Right atrium auricular region (tissue), 2 donors: ENCODE measurements around the gene MYOF. TPM values are rescaled to one million over a fixed set of nuclear protein-coding genes. Genes with fewer than 3 reads are reported as not detected.

ENCODE experiments used
- DNase-seq: peaks from one replicate; pipeline ENCODE4 v3.0.0-alpha.2; 2019; ENCODE audit warnings: low spot score
- H3K27ac ChIP-seq, 2 donors: fragments of 200-600 bp; sonication (generic); 1 replicate in 1 of 2; 2 replicates in 1 of 2; pipeline ENCODE4 v1.5.1; 2016 to 2019
- H3K27me3 ChIP-seq, 2 donors: fragments of 200-600 bp; sonication (generic); one replicate each; pipeline versions ENCODE4 v1.5.1 to v1.6.0; 2017 to 2019
- H3K36me3 ChIP-seq: fragments of 200-600 bp; sonication (generic); one replicate; pipeline ENCODE4 v1.5.1; 2016
- H3K4me1 ChIP-seq, 2 donors: fragments of 200-600 bp; sonication (generic); one replicate each; pipeline versions ENCODE4 v1.5.1 to v1.6.0; 2017 to 2019
- H3K4me3 ChIP-seq, 2 donors: fragments of 200-600 bp; sonication (generic); 1 replicate in 1 of 2; 2 replicates in 1 of 2; pipeline ENCODE4 v1.5.1; 2017 to 2019; ENCODE audit warnings: mild to moderate bottlenecking in 1 of 2, moderate library complexity in 1 of 2
- H3K9me3 ChIP-seq, 2 donors: fragments of 200-600 bp; sonication (generic); one replicate each; pipeline ENCODE4 v1.5.1; 2019
- total RNA-seq, 2 donors: library from RNA; depleted of rRNA; stranded (reverse); fragments of >200 nt; gene quantifications; one replicate each; pipeline ENCODE4 v1.1.0, GENCODE V29; 2016
- TF ChIP-seq, protein P1 (sequence below), 2 donors: fragments of 200-600 bp; sonication (generic); IDR thresholded peaks; one replicate each; pipeline ENCODE4 v1.5.1; 2019; ENCODE audit warnings: antibody characterized with exemption in 2 of 2

The MYOF gene
- total RNA-seq, 2 donors from 2014 or later = 13.4 to 14.1 TPM

DNA sequence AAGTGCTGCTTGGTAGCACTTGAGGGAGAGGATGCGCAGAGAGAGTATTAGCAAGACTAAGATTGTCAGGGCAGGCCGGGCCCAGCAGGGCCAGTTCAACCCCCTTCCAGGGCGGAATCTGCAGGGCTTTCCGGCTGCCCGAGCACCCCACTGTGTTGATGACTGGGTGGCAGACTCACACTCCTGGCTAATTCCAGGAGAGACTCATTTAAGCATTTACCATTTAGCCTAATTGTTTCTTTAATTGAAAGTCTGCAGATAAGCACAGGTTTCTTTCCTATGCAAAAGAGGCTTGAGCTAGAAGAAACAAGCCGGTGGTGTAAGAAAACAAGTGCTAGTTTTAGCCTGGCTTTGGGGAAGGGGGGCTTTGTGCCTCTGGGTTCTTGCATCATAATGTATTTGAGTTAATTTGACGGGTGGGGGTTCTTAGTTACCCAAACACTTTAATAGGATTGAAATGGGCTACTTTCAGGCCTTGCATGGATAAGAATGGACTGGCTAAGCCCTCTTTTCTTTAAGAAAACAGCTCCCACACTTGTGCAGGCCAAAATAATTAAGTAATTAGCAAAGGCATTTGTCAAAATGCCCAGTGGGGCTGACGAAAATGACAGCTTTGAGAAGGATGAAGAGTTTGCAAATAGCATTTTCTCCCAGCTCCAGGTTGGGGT lies 201.3 kb downstream of the MYOF start:
- no peak overlapping the region for H3K4me3 ChIP-seq

DNA sequence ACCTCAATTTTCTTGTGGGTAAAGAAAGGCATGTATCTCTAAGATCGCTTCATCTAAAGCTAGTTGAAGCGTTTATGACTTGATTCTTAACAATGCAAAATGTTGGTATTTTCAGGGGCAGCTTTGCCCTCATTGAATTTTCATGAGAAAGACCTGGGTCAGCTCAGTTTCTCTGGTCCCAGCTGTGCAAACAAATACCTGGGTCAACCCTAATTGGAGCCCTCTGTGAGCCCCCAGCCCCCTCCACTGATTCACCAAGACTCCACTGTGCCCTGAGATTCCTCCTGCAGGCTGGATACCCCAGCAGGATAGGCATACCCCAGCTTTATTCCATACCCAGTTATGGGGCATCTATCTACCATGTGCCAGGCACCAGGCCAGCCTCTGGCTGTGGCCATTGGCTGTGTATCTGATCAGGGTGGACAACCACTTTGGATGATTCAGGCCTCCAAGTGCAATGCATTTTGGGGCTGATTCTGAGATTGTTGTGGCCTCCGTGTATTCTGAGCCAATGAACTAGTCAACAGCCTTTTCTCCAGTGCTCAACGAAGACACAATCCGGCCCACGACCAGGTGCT lies 201.9 kb downstream of the MYOF start:
- H3K4me3 ChIP-seq = no peak overlapping the region
- H3K36me3 ChIP-seq = no peaks in the 10 kb centered on the region
- H3K27ac ChIP-seq = no peak overlapping the region
- H3K27me3 ChIP-seq = no peaks in the 10 kb centered on the region
- TF ChIP-seq, protein P1, sequence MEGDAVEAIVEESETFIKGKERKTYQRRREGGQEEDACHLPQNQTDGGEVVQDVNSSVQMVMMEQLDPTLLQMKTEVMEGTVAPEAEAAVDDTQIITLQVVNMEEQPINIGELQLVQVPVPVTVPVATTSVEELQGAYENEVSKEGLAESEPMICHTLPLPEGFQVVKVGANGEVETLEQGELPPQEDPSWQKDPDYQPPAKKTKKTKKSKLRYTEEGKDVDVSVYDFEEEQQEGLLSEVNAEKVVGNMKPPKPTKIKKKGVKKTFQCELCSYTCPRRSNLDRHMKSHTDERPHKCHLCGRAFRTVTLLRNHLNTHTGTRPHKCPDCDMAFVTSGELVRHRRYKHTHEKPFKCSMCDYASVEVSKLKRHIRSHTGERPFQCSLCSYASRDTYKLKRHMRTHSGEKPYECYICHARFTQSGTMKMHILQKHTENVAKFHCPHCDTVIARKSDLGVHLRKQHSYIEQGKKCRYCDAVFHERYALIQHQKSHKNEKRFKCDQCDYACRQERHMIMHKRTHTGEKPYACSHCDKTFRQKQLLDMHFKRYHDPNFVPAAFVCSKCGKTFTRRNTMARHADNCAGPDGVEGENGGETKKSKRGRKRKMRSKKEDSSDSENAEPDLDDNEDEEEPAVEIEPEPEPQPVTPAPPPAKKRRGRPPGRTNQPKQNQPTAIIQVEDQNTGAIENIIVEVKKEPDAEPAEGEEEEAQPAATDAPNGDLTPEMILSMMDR (IDR thresholded peaks at IDR 0.05) = no peak
- no peaks in the 10 kb centered on the region for H3K4me1 ChIP-seq
- DNase-seq = no peak
- no peaks in the 10 kb centered on the region for H3K9me3 ChIP-seq

More for the DNA sequence above, 201.3 kb downstream of the MYOF start:
- no peaks in the 10 kb centered on the region for H3K4me1 ChIP-seq
- no peak for DNase-seq
- H3K27ac ChIP-seq = no peak overlapping the region
- no peaks in the 10 kb centered on the region for H3K9me3 ChIP-seq
- H3K36me3 ChIP-seq = no peaks in the 10 kb centered on the region
- TF ChIP-seq, protein P1 (IDR thresholded peaks at IDR 0.05) = no peak
- H3K27me3 ChIP-seq = no peaks in the 10 kb centered on the region

DNA sequence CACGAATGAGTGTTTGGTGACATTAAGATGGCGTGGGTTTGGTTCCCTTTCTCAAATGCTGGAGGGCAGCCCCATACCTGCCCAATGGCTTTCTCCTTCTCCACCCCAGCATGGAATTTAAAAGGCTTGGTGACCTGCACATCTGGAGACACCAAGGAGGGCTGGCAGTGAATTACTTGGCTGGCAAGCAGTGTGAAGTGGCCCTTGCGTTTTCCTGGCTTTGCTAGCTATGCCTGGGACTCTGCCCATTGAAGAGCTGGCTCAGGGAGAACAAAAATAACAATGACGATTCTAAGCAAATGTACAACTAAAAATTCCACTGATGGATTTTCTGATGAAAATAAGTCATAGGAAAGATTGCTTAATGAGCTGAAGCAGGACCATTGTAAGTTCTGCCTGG lies 204.8 kb downstream of the MYOF start:
- TF ChIP-seq, protein P1 (IDR thresholded peaks at IDR 0.05) = no peak

DNA sequence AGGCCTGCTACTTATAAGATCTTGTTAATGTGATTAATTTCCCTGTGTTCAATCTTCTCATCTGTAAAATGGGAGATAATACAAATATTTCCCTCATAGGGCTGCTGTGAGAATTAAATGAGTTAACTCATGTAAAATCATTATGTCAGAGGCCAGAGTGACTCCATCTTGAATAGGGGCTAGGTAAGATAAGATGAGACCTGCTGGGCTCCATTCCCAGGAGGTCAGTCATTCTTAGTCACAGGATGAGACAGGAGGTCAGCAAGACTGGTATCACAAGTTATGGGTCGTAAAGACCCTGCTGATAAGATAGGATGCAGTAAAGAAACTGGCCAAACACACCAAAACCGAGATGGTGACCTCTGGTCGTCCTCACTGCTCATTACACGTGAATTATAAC lies 207.7 kb downstream of the MYOF start:
- H3K4me3 ChIP-seq = no peak overlapping the region
- TF ChIP-seq, protein P1 (IDR thresholded peaks at IDR 0.05) = no peak
- H3K27ac ChIP-seq = no peak overlapping the region
- H3K9me3 ChIP-seq = peaks cover 0 to 5% of the 10 kb centered on the region in 2 donors
- H3K4me1 ChIP-seq = no peaks in the 10 kb centered on the region
- DNase-seq = no peak
- no peaks in the 10 kb centered on the region for H3K27me3 ChIP-seq
- H3K36me3 ChIP-seq = no peaks in the 10 kb centered on the region

More for the DNA sequence above, 204.8 kb downstream of the MYOF start:
- no peak for DNase-seq
- Histone ChIP-seq H3K4me1 (no peaks in the 10 kb centered on the region), H3K4me3 (no peak overlapping the region), H3K9me3 (no peaks in the 10 kb centered on the region), H3K36me3 (no peaks in the 10 kb centered on the region), H3K27ac (no peak overlapping the region), H3K27me3 (no peaks in the 10 kb centered on the region)

DNA sequence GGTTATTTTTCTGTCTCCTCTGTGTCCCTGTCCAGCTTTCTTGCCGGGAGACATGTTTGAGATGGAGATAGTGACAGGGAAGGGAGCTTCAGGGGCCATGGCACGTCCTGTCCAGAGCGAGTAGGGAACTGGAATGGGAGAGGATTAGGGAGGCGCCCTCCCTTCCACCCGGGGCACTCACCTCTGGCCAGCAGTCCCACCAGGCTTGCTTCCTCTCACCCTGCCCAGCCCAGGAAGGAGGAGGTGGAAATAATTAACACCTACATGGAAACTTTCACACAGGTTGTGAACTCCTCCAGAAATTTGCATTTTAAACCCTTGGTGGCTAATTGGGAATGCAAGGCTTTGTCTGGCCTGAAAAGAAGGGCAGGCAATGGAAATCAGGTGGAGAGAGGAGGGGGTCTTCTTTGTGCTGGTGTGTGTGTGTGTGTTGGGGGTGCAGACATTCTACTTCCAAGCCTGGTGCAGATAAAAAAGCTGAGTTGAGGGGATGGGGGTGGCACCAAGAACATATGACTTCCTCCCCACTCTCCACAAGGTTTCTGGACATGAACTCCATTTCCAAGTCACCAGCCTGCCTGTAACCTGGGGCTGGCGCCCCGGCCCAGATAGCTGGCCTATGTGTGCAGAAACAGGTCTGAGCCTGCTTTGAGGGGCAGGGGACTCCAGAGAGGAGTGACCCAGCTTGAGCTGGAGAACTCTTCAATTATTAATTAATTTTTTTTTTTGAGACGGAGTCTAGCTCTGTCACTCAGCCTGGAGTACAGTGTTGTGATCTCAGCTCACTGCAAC lies 209.1 kb downstream of the MYOF start:
- TF ChIP-seq, protein P1 (IDR thresholded peaks at IDR 0.05) = no peak
- peaks cover 0 to 14% of the 10 kb centered on the region in 2 donors for H3K9me3 ChIP-seq
- H3K4me1 ChIP-seq = no peaks in the 10 kb centered on the region
- no peaks in the 10 kb centered on the region for H3K27me3 ChIP-seq
- DNase-seq = no peak
- no peak overlapping the region for H3K27ac ChIP-seq
- H3K4me3 ChIP-seq = no peak overlapping the region
- H3K36me3 ChIP-seq = no peaks in the 10 kb centered on the region
